HG03159 (cell line): ENCODE results near the gene LAMTOR2.

Source experiments
- ATAC-seq: cut with Tn5 transposase; IDR thresholded peaks from one replicate; pipeline ENCODE4 v1.9.1; 2021; ENCODE audit warnings: mild to moderate bottlenecking, moderate library complexity; ENCODE audit not compliant: unreplicated experiment

LAMTOR2 gene

DNA sequence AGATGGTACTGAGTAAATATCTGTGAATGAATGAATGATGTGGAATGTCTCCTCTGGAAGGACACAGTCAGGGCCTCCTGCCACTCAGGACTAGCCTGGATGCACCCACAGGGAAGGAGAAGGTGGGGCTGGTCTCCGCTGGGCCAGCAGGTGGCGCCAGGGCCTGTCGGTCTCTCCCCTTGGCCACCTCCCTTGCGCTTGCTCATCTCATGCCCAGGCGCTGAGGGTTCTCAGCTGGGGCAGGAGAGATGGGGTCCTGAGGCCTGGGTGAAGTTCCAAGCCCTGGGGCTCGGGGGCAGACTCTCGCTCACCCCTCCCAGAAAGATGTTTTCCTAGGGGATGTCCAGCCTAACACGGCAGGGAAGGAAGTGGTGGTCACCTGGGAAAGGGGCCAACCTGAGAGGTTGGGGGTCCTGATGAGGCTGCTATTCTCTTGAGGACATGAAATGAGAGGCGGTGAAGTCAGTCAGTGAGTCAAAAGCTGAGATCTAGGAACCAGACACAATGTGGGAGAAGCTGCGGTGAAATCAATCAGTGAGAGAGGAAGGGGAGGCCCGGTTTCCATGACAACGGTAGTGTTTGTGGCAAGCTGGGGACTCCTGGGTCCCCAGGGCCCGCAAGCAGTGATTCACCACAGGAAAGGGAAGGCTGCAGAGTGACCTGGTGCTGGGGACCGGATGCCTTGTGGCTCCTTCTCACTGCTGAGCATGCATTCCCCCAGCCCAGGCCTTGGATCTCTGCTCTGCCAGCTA, 42.2 kb downstream of the LAMTOR2 start:
- ATAC-seq = peak; percentile 57

DNA sequence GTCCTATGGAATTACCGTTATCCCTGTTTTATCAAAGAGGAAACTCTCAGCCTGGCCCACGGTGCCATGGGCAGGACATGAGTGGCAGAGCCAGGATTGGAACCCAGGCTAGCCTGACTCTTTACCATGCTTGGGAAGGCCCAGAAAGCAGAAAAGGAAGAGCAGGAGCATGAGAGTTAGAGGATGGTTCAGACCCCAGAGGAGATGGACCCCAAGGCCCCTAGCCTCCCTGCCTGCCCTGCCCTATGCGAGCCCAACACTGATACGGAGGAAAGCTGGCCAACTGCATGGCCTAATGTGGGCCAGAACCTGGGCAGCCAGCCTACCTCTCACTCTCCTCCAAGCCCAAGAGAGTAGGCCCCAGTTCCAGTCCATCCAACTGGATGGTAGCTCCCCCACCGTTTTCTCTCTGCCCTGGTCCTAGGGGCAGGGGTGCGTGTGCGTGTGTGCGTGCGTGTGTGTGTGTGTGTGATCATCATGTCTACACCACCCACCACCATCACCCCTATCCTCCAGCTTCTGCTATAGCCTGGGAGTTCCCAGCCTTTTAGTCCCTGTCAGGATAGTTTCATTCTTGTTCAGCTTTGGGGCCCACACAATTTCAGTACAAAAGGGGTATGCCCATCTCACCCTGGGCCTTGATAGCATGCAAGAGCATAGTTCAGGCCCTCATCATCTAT, 43.1 kb downstream of the LAMTOR2 start:
- ATAC-seq = no peak

DNA sequence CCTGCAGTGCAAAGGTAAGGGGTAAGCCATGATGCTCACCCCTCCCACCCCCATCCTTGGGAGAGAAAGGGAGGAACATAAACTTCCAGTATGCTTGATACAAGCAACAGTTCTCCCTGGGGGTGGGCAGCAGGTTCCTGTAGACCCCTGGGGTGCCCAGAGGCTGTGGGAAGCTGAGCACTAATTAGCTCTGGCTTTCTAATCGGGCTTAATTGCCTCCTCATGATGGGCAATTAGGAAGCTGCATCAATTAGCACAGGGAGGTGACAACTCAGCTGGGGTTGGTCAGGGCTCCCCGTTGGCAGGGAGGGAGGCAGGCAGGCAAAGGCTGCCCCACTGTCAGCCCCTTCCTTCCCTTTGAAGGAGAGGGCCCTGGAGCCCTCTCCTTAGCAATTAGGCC, 44.2 kb downstream of the LAMTOR2 start:
- no peak for ATAC-seq

DNA sequence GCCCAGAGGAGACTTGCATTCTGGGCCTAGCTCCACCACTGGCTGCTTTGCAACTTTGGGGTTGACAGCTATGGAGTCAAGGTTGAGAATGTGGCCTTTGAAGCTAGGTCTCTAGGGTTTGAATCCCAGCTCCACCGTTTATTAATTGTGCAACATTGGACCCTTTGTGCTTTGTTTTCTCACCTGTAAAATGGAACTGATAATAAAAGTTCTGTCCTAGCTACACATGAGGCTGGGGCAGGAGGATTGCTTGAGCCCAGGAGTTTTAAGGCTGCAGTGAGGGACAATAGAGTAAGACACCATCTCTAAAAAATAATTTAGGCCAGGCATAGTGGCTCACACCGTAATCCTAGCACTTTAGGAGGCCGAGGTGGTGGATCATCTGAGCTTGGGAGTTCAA, 44.7 kb downstream of the LAMTOR2 start:
- ATAC-seq = no peak

DNA sequence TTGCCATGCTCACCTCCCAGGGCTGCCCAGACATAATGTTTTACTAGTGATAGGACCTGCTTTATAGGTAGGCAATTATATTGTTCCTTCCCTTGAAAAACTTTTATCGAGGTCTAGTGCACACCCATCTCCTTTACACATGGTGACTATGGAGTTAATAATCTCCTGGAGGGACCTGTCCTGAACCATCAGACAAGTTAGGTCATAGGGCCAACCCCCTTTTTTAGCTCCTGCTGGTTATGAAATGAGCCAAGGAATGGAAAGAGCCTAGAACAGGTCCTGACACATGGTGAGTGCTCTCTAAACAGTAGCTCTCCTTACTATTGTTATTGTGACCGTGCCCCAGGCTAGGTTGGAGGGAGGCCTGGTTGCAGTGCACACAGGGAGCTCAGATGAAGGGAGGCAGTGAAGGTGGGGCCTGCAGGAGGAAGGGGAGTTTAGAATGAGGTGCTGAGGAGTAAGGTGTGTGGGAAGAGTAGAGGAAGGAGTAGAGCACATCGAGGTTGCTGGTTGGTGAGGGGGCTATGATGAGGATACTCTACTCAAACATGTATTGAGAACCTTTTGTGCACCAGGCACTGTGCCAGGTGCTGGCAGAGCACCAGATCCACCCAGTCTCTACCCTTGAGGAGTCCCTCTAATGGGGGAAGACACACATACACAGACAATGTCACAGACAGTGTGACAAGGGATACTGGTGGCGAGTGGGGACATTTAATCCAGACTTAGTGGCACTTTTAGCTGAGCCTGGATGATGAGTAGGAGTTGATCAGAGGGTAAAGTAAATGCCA, 45.8 kb downstream of the LAMTOR2 start:
- ATAC-seq = no peak

DNA sequence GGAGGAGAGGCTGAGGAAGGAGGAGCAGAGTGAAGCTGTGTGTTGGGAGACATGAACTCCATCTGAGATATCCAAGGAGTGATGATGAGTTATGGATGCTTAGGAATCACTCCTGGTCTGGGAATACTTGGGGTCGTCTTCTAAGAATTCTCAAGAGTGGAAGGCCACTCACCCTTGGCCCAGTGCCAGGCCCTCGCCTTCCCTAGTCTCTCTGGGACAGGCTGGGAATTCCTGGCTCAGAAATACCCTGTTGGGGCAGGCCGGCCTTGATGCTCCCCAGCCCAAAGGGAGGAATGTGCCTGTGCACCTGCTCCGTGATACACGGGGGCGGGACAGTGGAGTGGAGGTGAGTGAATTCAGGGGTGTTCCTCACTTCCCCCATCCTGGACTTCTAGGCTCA, 47.3 kb downstream of the LAMTOR2 start:
- ATAC-seq = no peak

DNA sequence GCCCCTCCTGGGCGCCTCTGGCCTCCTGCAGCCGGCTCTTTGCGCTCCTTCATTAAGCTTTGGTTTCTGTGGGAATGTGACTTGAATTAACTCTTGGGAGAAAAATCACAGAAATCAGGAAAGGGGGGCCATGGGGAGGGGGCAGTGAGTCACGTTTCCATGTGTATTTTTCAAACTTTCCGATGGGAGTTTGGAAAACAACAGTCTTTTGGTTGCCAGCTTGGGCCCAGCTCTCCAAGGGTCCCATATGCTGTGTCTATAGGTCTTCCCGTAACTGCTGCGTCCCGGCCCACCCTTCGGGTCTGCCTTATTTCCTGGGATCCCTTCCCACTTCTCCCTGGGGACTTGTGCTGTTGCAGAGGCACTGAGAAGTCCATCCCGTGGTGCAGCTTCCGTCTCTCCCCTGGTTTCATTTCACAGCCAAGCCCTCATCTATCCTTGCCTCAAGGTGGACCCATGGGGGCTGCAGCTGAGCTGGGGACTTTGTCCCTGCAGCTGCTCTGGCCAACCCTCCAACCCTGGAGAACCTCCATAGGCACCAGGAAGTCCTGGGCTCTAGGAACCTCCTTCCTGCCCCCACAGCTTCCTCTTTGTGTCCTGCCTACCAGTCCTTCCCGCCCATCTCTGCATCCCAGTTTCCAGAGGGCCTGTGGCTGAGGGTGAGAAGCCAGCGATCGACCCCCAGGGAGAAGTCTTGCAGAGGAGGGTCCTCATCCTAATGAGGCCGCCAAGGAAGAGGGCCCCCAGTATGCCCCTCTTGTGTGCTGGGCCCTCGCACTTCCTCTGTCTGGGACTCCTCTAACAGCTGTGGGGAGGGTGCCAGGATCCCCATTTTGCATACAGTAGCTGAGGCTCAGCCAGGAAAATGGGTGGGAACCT, 48.3 kb downstream of the LAMTOR2 start:
- ATAC-seq = no peak

DNA sequence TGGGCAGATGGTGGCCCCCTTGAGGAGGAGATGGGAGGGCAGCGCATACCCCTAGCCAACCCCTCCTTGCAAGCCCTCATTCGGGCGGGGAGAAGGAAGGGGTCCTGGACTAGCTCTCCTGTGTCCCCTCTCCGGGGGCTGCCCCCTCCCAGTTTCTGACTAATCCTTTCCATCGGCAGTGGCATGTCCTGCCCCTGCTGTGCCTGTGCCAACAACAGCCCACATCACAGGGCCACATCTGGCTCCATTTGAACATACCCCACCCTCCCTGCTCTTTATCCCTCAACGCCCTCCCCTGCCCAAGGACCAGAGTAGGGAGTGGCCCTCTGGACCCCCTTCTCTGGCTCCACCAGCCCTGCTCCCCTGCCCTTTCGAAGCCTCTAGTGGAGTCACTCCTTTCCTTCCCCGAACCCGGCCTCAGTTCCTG, 49.0 kb downstream of the LAMTOR2 start:
- ATAC-seq = no peak

DNA sequence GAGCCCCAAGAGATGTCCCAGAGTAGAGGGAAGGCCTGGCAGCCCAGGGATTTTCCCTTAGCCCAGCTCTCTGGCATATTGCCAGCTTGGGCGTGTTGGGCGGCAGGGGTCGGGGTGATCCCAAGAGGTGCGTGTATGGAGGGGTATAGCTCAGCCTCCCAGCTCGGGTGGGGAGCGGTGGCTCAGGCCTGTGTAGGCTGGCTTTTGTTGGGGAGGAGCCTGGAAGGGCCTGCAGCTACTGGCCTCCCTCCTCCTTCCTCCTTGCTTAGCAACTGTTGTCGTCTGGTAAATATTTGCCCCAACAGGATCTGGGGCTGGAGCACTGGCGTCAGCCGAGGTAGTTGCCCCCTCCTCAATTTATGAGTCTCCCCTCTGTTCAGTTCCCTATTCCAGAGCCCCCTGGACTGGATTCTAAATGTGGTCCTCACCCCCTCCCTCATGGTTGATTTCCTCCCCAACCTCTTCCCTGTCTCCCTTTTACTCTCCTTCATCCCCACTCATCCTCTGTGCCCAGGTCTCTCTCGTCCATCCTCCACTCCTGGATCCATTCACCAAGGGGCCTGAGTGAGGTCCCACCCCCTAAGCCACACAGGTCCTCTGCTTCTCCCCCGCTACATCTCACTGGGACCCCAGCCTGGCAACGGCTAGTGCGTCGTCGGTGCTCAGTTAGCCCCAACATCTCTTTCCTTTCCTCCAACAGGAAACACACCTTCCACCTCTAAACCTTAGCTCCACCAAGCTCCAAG, 49.7 kb downstream of the LAMTOR2 start:
- no peak for ATAC-seq

DNA sequence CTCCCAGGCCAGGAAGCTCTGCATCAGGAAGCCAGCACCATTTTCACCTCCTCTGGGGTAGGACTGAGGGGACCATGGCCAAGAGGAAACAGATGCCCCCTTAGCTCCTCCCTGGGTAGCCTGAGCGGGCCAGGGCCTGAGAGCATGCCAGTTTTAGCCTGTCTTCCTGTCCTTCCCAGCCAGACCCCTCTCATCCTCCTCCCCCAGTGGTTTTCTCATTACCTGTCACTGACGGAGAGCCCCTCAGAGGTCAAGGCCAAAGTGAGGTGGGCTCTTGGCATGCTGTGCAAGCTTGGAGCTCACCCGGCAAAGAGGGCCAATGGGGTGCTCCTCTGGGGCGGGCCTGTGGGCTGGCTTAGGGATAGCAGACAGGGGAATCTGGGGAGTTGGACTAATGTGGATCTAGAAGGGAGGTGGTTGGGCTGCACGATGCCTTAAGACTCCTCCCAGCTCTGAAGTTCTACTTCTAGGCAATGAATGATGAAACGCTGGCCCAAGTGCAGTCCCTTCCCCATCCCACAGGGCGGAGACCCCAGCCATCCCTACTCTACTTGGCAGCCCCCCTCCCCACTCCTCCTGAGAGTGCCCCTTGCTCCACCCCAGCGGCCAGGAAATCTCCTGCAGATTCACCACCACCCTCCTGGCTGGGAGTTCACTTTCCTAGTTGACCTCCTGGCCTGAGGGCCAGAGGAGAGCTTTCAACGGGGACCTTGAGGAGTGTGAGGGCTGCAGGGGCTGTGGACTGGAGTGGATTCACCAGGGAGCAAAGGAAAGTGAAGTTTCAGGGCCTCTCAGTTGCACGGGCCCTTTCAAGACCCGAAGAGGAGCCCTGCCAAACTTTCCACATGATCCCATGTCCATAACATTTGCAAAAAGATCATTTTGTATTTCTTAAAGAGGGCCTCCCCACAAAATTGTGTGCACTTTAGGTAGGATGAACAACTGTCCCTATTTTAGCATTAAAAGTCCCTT, 50.6 kb downstream of the LAMTOR2 start:
- ATAC-seq = no peak

DNA sequence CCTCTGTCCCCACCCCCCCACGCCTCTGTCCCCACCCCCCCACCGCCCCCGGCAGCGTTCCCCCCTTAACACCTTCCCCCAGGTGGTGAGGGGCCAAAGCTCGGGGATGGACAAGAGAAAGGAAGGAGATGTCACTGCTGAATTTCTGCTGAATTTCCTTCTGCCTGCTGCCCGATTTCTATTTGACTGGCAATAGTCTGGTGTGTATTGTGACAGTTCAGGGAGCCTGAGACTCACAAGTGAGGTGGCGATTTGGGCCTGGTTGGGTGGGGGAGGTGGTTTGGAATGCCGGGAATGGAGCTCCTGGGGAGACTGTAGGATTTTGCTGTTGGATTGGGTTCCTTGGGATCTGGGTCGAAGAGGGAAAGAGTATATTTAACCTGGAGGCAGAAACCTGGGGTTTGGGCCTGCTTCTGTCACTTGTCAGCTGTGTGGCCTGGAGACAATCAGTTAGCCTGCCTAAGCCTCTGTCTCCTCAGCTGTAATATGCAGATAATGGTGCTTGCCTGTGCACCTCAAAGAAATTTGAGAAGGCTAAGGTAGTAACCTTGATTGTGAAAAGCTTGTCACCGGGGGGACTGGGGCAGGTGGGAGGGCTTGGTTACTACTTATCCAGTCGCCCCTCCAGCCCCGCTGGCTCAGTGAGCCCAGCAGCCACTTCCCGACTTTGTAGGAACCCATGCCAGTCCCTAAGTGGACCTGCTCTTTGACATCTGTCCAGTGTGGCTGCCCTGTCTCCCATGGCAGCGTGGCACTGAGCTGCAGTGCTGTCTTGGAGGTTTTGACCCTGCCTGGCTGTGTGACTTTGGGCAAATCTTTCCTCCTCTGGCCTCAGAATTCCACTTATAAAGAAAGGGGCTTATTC, 52.3 kb downstream of the LAMTOR2 start:
- ATAC-seq = no peak

DNA sequence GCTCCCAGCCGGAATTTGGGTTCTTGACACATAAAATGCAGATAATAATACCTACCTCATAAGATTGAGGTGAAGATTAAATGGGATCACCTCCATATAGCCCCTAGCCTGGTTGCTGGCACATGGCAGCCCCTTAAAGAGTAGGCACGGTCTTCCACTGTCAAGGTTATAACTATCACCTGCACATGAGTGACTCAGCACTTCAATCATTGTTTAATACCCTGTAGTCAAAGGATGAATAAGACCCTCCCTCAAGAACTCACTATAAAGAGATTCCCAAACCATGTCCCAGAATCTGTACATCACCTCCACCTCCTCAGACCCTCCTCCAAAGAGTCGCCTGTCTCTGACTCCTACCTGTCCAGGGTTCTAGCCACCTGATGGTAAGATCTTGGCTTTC, 53.5 kb downstream of the LAMTOR2 start:
- ATAC-seq = no peak
